MM.1S (cell line): ENCODE measurements around the gene TASP1.
A peak's percentile ranks its signal among the peaks of the same experiment; 100 is the strongest.

Experiments used
- DNase-seq: peaks from one replicate; pipeline ENCODE4 v3.0.0-alpha.2; 2015
- H2AFZ ChIP-seq: fragments of 300-600 bp; sonication (generic); 2 replicates; pipeline ENCODE4 v1.6.0; 2016; ENCODE audit warnings: antibody characterized with exemption, low read length
- H3F3A ChIP-seq: fragments of 300-600 bp; sonication (generic); 2 replicates; pipeline ENCODE4 v1.6.1; 2016; ENCODE audit warnings: mild to moderate bottlenecking, antibody characterized with exemption, low read length, moderate library complexity, mixed read lengths; ENCODE audit not compliant: insufficient read depth
- H3K27ac ChIP-seq: fragments of 300-600 bp; sonication (generic); 2 replicates; pipeline ENCODE4 v1.5.1; 2016; ENCODE audit warnings: mild to moderate bottlenecking, low read length
- H3K27me3 ChIP-seq: fragments of 300-600 bp; sonication (generic); replicated peaks from 2 replicates; pipeline ENCODE4 v1.6.0; 2016; ENCODE audit warnings: low read length; ENCODE audit not compliant: insufficient read depth
- H3K36me3 ChIP-seq: fragments of 300-600 bp; sonication (generic); replicated peaks from 2 replicates; pipeline ENCODE4 v1.6.1; 2016; ENCODE audit warnings: mild to moderate bottlenecking, low read length, mixed read lengths; ENCODE audit not compliant: insufficient read depth
- H3K4me1 ChIP-seq: fragments of 300-600 bp; sonication (generic); 2 replicates; pipeline ENCODE4 v1.6.1; 2016; ENCODE audit warnings: low read length, mixed read lengths
- H3K4me2 ChIP-seq: fragments of 300-600 bp; sonication (generic); 2 replicates; pipeline ENCODE4 v1.6.0; 2016; ENCODE audit warnings: low read depth, low read length
- H3K4me3 ChIP-seq: fragments of 300-600 bp; sonication (generic); 2 replicates; pipeline ENCODE4 v1.5.1; 2016; ENCODE audit warnings: low read length, mixed read lengths
- H3K79me2 ChIP-seq: fragments of 300-600 bp; sonication (generic); 2 replicates; pipeline ENCODE4 v1.6.1; 2016; ENCODE audit warnings: mixed run types, low read length, mixed read lengths
- H3K9ac ChIP-seq: fragments of 300-600 bp; sonication (generic); 2 replicates; pipeline ENCODE4 v1.6.1; 2016; ENCODE audit warnings: low read length, mixed read lengths
- H3K9me2 ChIP-seq: fragments of 300-600 bp; sonication (generic); replicated peaks from 2 replicates; pipeline ENCODE4 v1.6.1; 2016; ENCODE audit warnings: mild to moderate bottlenecking, low read length, mixed read lengths; ENCODE audit not compliant: insufficient read depth
- H3K9me3 ChIP-seq: fragments of 300-600 bp; sonication (generic); replicated peaks from 2 replicates; pipeline ENCODE4 v1.6.1; 2016; ENCODE audit warnings: mild to moderate bottlenecking, low read length, mixed read lengths; ENCODE audit not compliant: insufficient read depth
- H4K20me1 ChIP-seq: fragments of 300-600 bp; sonication (generic); 2 replicates; pipeline ENCODE4 v1.6.1; 2016; ENCODE audit warnings: mild to moderate bottlenecking, low read length, moderate library complexity, mixed read lengths; ENCODE audit not compliant: insufficient read depth
- EZH2 ChIP-seq: fragments of 300-600 bp; sonication (generic); optimal IDR thresholded peaks from 2 replicates; pipeline ENCODE3; 2017; ENCODE audit warnings: low read depth, mild to moderate bottlenecking, antibody characterized with exemption, low read length, mixed read lengths
- EZH2phosphoT487 ChIP-seq: fragments of 300-600 bp; sonication (generic); IDR thresholded peaks from 2 replicates; pipeline ENCODE4 v1.6.1; 2018; ENCODE audit warnings: antibody characterized with exemption, low read length
- TF ChIP-seq, protein P1 (sequence below): fragments of 300-600 bp; sonication (generic); IDR thresholded peaks from 2 replicates; pipeline ENCODE4 v1.5.1; 2016; ENCODE audit warnings: antibody characterized with exemption, low read length, mixed read lengths

The TASP1 gene

DNA sequence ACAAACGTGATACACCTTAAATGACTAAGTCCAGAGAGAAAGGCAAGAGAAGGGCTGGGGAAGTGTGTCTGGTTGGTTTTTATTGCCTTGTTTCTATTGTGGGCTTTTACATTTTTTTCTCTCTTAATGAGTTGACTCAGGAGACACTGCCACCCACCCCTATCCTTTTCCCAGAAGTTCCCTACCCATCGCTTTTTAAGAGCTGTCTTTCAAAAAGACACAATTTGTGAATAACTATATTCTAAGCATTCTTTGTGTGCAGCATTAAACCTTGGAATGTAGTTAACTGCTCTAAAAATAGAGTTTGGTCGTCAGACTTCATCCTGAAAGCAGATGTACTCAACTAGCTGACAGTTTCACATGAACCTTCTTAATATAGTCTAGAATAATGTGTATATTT, 242.7 kb downstream of the TASP1 start:
- no peaks in the 10 kb centered on the region for H3K27me3 ChIP-seq
- H4K20me1 ChIP-seq = no peaks in the 10 kb centered on the region
- H3K4me1 ChIP-seq = peaks cover 63% of the 10 kb centered on the region
- H3K4me2 ChIP-seq = peak overlapping the region; percentile 40
- TF ChIP-seq EZH2 (no peak), EZH2phosphoT487 (no peak)
- TF ChIP-seq, protein P1, sequence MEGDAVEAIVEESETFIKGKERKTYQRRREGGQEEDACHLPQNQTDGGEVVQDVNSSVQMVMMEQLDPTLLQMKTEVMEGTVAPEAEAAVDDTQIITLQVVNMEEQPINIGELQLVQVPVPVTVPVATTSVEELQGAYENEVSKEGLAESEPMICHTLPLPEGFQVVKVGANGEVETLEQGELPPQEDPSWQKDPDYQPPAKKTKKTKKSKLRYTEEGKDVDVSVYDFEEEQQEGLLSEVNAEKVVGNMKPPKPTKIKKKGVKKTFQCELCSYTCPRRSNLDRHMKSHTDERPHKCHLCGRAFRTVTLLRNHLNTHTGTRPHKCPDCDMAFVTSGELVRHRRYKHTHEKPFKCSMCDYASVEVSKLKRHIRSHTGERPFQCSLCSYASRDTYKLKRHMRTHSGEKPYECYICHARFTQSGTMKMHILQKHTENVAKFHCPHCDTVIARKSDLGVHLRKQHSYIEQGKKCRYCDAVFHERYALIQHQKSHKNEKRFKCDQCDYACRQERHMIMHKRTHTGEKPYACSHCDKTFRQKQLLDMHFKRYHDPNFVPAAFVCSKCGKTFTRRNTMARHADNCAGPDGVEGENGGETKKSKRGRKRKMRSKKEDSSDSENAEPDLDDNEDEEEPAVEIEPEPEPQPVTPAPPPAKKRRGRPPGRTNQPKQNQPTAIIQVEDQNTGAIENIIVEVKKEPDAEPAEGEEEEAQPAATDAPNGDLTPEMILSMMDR = no peak
- no peak overlapping the region for H3K4me3 ChIP-seq
- no peaks in the 10 kb centered on the region for H3K36me3 ChIP-seq
- DNase-seq = peak; percentile 55
- no peaks in the 10 kb centered on the region for H3K9me3 ChIP-seq
- no peak overlapping the region for H2AFZ ChIP-seq
- H3K27ac ChIP-seq = peak overlapping the region; percentile 78; the same call in 1 of the 2 replicates
- H3K79me2 ChIP-seq = peaks cover 5% of the 10 kb centered on the region; the same call in 1 of the 2 replicates
- H3K9me2 ChIP-seq = no peaks in the 10 kb centered on the region
- H3K9ac ChIP-seq = peak overlapping the region; percentile 5; the same call in 1 of the 2 replicates
- peaks cover 44% of the 10 kb centered on the region for H3F3A ChIP-seq

DNA sequence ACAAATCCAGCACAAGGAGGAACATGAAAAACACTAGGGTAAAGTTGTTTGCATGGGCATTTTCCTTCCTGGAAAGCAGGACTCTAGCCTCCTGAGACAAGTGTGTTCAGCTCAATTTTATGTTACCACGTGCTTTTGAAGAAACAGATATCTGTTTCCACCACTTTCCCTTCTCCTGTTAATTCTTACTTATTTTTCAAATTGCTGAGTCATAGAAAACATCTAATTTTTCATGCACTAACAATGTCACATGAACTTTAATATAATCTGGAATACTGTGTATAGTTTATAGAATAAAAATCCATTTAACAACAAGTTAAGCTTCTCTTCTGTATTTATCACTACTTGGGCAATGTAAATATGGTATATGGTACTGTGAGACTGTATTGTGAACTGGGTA, 243.5 kb downstream of the TASP1 start:
- no peak overlapping the region for H3K4me3 ChIP-seq
- peaks cover 70% of the 10 kb centered on the region for H3K4me1 ChIP-seq
- no peaks in the 10 kb centered on the region for H3K9me3 ChIP-seq
- TF ChIP-seq EZH2 (no peak), EZH2phosphoT487 (no peak)
- TF ChIP-seq, protein P1 = no peak
- H3K27ac ChIP-seq = peak overlapping the region; percentile 78; the same call in 1 of the 2 replicates
- DNase-seq = no peak
- no peak overlapping the region for H2AFZ ChIP-seq
- peaks cover 5% of the 10 kb centered on the region; the same call in 1 of the 2 replicates for H3K79me2 ChIP-seq
- no peak overlapping the region for H3K9ac ChIP-seq
- no peaks in the 10 kb centered on the region for H3K36me3 ChIP-seq
- H3K27me3 ChIP-seq = no peaks in the 10 kb centered on the region
- no peaks in the 10 kb centered on the region for H4K20me1 ChIP-seq
- H3F3A ChIP-seq = peaks cover 45% of the 10 kb centered on the region
- H3K9me2 ChIP-seq = no peaks in the 10 kb centered on the region
- H3K4me2 ChIP-seq = peak overlapping the region; percentile 40; the same call in 1 of the 2 replicates

GRCh38 chr20:13392391-13392790, 246.3 kb downstream of the TASP1 start:
- peak overlapping the region; percentile 68 for H3K9ac ChIP-seq
- H3K9me2 ChIP-seq = no peaks in the 10 kb centered on the region
- DNase-seq = peak; percentile 97
- peaks cover 5% of the 10 kb centered on the region; the same call in 1 of the 2 replicates for H3K79me2 ChIP-seq
- H3K27ac ChIP-seq = peak overlapping the region; percentile 98
- no peaks in the 10 kb centered on the region for H3K9me3 ChIP-seq
- H3K27me3 ChIP-seq = no peaks in the 10 kb centered on the region
- H2AFZ ChIP-seq = 0 out of 2 replicates have a peak overlapping the region, but pooled peaks have one; percentile 2
- peak overlapping the region; percentile 13; the same call in 1 of the 2 replicates for H3K4me3 ChIP-seq
- H3K4me2 ChIP-seq = peak overlapping the region; percentile 72
- H3K4me1 ChIP-seq = peaks cover 59% of the 10 kb centered on the region
- H4K20me1 ChIP-seq = no peaks in the 10 kb centered on the region
- peaks cover 38% of the 10 kb centered on the region for H3F3A ChIP-seq
- no peaks in the 10 kb centered on the region for H3K36me3 ChIP-seq
- TF ChIP-seq, protein P1 = no peak
- TF ChIP-seq EZH2 (no peak), EZH2phosphoT487 (no peak)
